ENCODE measurements around the gene AKIRIN1. TPM values are rescaled to one million over a fixed set of nuclear protein-coding genes. Genes with fewer than 3 reads are reported as not detected.
"Not testable (repeated sequence)": the region's sequence is repeated elsewhere in the genome, so short reads cannot be mapped to it uniquely, and the experiment has no call there.

The AKIRIN1 gene, protein sequence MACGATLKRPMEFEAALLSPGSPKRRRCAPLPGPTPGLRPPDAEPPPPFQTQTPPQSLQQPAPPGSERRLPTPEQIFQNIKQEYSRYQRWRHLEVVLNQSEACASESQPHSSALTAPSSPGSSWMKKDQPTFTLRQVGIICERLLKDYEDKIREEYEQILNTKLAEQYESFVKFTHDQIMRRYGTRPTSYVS
- 52.6 TPM for polyA plus RNA-seq (2012; ENCODE audit: missing spikeins)

DNA sequence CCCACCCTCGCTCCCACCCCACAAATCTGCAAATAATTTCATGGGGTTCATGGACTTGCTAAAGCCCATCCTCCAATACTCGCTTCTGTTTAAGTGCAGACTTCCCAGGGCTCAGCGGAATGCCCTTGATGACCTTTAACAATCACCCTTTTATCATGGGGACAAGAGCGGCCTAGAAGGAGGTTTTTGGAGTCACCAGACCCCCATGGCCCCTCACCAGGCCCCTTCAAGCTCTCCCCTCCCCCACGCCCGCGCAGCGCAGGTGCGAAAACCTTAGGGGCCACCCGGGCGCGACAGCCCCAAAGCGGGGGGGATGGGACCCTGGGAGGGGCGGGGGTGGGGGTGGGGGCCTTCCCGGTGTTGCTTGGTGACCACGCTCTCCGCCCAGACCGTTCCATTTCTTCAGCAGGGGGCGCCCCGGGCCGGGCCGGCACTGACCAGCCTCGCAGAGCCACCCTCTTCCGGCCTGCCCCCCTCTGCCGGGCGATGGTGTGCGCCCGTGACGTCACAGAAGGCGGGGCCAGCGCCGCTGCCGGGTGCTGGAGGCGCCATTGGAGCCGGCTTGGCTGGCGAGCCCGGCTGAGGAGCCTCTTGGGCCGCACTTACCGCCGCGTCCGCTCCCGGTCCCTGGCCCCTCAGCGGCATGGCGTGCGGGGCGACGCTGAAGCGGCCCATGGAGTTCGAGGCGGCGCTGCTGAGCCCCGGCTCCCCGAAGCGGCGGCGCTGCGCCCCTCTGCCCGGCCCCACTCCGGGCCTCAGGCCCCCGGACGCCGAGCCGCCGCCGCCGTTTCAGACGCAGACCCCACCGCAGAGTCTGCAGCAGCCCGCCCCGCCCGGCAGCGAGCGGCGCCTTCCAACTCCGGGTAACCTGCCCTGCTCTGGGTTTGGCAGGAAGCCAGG is at the start of gene AKIRIN1:
AKIRIN1 (plus strand) TSS at position 539 of the 900 bp plus-strand sequence; CDS start at position 644, 105 bp downstream.
- peak; percentile 97 for FAIRE-seq
- DNase-seq (ENCODE audit: insufficient read length) = peak; percentile 98
- peak; percentile 93 for TF ChIP-seq POLR2AphosphoS5 (IDR thresholded peaks at IDR 0.05; ENCODE audit: low read depth, low read length)
- TF ChIP-seq POLR2A (IDR thresholded peaks at IDR 0.05; ENCODE audit: low read depth, low read length) = peak; percentile 98
- TF ChIP-seq TAF1 (IDR thresholded peaks at IDR 0.05; ENCODE audit: borderline replicate concordance, low read depth, low read length) = peak; percentile 85

DNA sequence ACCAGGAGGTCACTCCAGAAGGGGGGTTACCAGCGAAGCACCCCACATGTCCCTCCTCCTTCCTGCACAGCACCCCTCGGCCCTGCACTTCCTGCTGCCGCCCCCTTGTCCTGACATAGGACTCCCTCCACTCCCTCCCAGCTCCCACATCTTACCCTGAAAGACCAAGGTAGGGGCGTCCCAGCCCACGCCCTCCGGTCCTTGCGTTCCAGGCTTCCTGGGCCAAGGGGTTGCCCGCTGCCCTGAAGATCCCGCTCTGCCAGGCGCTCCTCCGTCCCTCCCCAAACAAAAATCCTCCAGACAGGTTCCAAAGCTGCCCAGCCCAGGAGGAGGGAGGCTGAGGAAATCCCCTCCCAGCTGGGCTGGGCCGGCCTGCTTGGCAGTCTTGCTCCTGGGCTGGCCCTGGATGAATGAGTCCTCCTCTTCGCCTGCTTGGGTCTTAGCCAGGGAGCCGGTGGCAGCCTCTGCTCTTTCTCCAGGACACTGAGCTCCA is 49.5 kb upstream of the AKIRIN1 start, which contains the start of gene RHBDL2:
RHBDL2 (minus strand) TSS at position 304 of the 493 bp plus-strand sequence. CDS start 22,618 bp downstream, outside the sequence.
- no peak for FAIRE-seq
- DNase-seq (ENCODE audit: insufficient read length) = no peak
- TF ChIP-seq POLR2AphosphoS5 (IDR thresholded peaks at IDR 0.05; ENCODE audit: low read depth, low read length) (no peak), POLR2A (IDR thresholded peaks at IDR 0.05; ENCODE audit: low read depth, low read length) (no peak), TAF1 (IDR thresholded peaks at IDR 0.05; ENCODE audit: borderline replicate concordance, low read depth, low read length) (no peak)

DNA sequence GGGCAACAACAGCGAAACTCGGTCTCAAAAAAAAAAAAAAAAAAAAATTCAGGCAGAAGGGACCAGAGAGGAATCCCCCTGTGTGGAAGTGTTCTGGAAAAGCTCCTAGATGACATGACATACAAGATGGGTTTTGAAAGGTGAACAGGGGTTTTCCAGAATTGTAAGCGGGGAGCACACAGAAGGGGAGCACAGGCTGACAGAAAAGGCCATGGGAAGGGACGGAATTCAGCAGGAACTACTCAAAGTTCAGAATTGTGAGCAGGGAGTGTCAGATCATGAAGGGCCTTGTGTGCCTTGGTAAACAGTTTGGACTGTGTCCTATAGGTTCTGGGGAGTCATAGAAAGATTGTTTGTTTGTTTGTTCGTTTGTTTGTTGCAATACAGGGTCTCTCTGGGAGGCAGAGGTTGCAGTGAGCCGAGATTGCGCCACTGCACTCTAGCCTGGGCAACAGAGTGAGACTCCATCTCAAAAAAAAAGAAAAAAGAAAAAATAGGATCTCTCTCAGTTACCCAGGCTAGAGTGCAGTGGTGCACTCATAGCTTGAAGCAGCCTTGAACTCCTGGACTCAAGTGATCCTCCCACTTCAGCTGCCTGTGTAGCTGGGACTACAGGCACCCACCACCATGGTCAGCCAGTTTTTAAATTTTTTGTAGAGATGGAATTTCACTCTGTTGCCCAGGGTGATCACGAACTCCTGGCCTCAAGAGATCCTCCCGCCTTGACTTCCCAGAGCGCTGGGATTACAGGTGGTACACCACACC is 48.2 kb upstream of the AKIRIN1 start:
- no peak for TF ChIP-seq TAF1 (IDR thresholded peaks at IDR 0.05; ENCODE audit: borderline replicate concordance, low read depth, low read length)
- TF ChIP-seq POLR2AphosphoS5 (IDR thresholded peaks at IDR 0.05; ENCODE audit: low read depth, low read length) = no peak
- no peak for TF ChIP-seq POLR2A (IDR thresholded peaks at IDR 0.05; ENCODE audit: low read depth, low read length)
- no peak for DNase-seq (ENCODE audit: insufficient read length)
- no peak for FAIRE-seq

DNA sequence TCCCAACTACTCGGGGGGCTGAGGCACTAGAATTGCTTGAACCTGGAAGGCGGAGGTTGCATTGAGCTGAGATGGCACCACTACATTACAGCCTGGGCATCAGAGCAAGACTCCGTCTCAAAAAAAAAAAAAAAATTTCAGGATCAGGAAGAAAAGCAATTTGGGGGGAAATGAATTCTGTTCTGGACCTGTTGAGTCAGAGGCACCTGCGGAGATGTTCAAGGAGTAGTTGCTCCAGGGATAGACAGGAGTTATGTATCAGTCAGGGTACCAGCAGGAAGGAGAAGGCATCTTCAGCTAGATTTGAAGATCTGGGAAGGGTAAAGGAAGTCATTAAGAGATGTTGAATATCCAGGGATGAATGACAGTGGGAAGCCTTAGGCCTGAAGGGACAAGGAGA is 46.5 kb upstream of the AKIRIN1 start:
- no peak for FAIRE-seq
- DNase-seq (ENCODE audit: insufficient read length) = no peak
- TF ChIP-seq POLR2AphosphoS5 (IDR thresholded peaks at IDR 0.05; ENCODE audit: low read depth, low read length) (no peak), POLR2A (IDR thresholded peaks at IDR 0.05; ENCODE audit: low read depth, low read length) (no peak), TAF1 (IDR thresholded peaks at IDR 0.05; ENCODE audit: borderline replicate concordance, low read depth, low read length) (no peak)

DNA sequence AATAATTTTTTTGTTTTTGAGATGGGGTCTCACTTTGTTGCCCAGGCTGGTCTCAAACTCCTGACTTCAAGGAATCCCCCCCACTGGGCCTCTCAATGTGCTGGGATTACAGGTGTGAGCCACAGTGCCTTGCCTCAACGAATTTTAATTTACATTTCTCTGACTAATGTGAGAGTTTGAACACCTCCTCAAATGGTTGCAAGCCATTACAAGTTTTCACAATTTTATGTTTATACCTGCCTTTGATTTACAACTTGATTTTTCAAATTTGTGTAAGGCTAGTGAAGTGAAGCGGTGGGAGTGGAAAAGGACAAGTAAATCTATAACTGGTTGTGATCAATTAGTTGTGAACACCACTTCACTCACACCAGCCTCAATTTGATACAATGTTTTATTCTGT is 40.5 kb upstream of the AKIRIN1 start:
- no peak for DNase-seq (ENCODE audit: insufficient read length)
- no peak for FAIRE-seq
- TF ChIP-seq TAF1 (IDR thresholded peaks at IDR 0.05; ENCODE audit: borderline replicate concordance, low read depth, low read length) = no peak
- TF ChIP-seq POLR2A (IDR thresholded peaks at IDR 0.05; ENCODE audit: low read depth, low read length) = no peak
- TF ChIP-seq POLR2AphosphoS5 (IDR thresholded peaks at IDR 0.05; ENCODE audit: low read depth, low read length) = no peak

DNA sequence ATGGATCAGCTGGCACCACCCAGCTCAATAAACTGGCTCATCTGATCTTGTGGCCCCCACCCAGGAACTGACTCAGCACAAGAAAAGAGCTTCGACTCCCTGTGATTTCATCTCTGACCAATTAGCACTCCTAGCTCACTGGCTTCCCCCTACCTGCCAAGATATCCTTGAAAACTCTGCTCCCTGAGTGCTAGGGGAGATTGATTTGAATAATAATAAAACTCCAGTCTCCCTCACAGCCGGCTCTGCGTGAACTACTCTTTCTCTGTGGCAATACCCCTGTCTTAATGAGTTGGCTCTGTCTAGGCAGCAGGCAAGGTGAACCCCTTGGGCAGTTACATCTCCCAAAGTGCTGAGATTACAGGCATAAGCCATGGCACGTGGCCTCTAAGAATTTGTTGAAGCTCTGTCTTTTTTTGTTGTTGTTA is 37.6 kb upstream of the AKIRIN1 start:
- TF ChIP-seq POLR2A (IDR thresholded peaks at IDR 0.05; ENCODE audit: low read depth, low read length) (no peak), TAF1 (IDR thresholded peaks at IDR 0.05; ENCODE audit: borderline replicate concordance, low read depth, low read length) (no peak), POLR2AphosphoS5 (IDR thresholded peaks at IDR 0.05; ENCODE audit: low read depth, low read length) (no peak)
- FAIRE-seq = no peak
- DNase-seq (ENCODE audit: insufficient read length) = no peak

DNA sequence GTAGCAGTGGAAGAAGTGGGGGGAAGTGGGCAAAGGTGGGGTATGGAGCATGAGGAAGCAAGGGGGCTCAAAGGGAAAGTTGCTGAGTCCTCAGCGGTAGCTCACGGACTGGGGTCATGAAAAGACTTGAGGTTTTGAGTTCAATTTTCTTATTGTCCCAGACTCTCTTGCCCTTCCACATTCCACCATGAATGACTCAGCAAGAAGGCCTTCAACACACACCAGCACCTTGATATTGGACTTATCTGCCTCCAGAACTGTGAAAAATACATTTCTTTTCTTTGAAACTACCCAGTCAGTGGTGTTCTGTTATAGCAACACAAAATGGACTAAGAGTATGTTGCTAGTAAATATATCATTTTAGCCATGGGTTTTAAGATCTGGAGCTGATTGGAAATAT is 32.1 kb upstream of the AKIRIN1 start:
- FAIRE-seq = no peak
- no peak for TF ChIP-seq TAF1 (IDR thresholded peaks at IDR 0.05; ENCODE audit: borderline replicate concordance, low read depth, low read length)
- TF ChIP-seq POLR2A (IDR thresholded peaks at IDR 0.05; ENCODE audit: low read depth, low read length) = no peak
- no peak for TF ChIP-seq POLR2AphosphoS5 (IDR thresholded peaks at IDR 0.05; ENCODE audit: low read depth, low read length)
- DNase-seq (ENCODE audit: insufficient read length) = no peak

DNA sequence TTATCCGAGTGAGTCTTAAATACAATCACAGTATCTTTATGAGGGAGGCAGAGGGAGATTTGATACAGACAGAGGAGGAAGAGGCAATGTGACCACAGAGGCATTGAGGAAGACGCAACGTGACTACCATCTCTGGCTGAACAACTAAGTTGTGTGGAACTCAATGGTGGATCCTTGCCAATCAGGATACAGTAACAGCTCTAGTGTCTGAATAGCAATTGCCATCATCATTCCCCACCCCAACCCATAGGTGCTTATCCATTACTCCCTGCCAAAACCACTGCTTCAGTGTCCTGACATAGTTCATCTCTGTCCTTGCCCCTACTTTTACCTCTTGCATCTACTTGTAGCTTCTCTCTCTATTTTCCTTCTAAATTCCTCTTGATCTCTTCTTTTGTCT is 29.0 kb upstream of the AKIRIN1 start:
- TF ChIP-seq POLR2AphosphoS5 (IDR thresholded peaks at IDR 0.05; ENCODE audit: low read depth, low read length) = no peak
- no peak for TF ChIP-seq TAF1 (IDR thresholded peaks at IDR 0.05; ENCODE audit: borderline replicate concordance, low read depth, low read length)
- no peak for TF ChIP-seq POLR2A (IDR thresholded peaks at IDR 0.05; ENCODE audit: low read depth, low read length)
- DNase-seq (ENCODE audit: insufficient read length) (no peak), FAIRE-seq (no peak)

DNA sequence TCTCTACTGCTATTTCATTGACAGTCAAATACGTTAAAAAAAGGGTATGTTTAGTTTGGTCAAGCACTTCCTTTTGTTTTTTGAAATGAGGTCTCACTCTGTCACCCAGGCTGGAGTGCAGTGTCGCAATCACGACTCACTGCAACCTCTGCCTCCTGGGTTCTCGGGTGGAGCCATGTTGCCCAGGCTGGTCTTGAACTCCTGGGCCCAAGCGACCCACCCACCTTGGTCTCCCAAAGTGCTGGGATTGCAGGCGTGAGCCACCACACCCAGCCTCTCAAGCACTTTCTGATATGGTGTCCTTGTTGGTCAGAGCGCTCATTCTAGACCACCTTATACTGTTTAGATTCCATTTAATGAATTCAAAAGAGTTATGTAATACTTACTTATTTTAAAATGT is 28.5 kb upstream of the AKIRIN1 start:
- DNase-seq (ENCODE audit: insufficient read length) (no peak), FAIRE-seq (no peak)
- no peak for TF ChIP-seq POLR2A (IDR thresholded peaks at IDR 0.05; ENCODE audit: low read depth, low read length)
- TF ChIP-seq TAF1 (IDR thresholded peaks at IDR 0.05; ENCODE audit: borderline replicate concordance, low read depth, low read length) = no peak
- TF ChIP-seq POLR2AphosphoS5 (IDR thresholded peaks at IDR 0.05; ENCODE audit: low read depth, low read length) = no peak

DNA sequence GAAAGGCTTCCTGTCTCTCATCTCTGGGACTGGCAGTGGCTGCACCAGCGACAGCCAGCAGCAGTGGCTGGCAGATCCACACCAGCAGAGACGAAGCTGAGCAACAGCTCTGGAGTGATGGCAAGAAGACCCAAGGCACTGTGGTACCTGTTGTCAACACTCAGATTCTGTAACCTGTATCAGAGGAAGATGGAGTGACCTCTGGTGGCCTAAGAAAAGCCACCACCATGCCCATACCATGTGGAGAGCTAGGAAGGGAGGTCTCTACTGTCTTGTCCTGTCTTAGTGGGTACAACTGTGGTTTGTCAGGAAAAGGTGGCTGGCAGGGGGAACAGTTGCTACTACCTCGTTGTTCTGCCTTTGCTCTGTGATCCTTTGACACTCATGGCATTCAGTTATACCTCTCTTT is 26.9 kb upstream of the AKIRIN1 start:
- DNase-seq (ENCODE audit: insufficient read length) (no peak), FAIRE-seq (no peak)
- no peak for TF ChIP-seq POLR2A (IDR thresholded peaks at IDR 0.05; ENCODE audit: low read depth, low read length)
- no peak for TF ChIP-seq TAF1 (IDR thresholded peaks at IDR 0.05; ENCODE audit: borderline replicate concordance, low read depth, low read length)
- TF ChIP-seq POLR2AphosphoS5 (IDR thresholded peaks at IDR 0.05; ENCODE audit: low read depth, low read length) = no peak

DNA sequence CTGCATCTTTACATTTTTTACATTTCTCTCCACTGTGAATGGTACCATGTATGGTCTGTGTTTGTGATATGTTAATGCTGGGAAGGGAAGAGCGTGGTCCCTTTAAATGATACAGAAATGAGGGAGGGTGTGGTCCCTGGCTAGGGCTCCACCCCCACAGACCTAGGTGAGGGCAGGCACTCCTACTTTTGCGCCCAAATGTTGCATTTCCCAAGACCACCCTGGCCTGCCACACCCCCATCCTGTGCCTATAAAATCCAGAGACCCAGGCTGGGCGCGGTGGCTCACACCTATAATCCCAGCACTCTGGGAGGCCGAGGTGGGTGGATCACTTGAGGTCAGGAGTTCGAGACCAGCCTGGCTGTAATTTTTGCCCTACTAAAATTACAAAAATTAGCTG is 17.9 kb upstream of the AKIRIN1 start:
- not testable (repeated sequence) for DNase-seq (ENCODE audit: insufficient read length); FAIRE-seq

Data from GM12892 (cell line).